ENCODE measurements around the gene MAML1.

DNA sequence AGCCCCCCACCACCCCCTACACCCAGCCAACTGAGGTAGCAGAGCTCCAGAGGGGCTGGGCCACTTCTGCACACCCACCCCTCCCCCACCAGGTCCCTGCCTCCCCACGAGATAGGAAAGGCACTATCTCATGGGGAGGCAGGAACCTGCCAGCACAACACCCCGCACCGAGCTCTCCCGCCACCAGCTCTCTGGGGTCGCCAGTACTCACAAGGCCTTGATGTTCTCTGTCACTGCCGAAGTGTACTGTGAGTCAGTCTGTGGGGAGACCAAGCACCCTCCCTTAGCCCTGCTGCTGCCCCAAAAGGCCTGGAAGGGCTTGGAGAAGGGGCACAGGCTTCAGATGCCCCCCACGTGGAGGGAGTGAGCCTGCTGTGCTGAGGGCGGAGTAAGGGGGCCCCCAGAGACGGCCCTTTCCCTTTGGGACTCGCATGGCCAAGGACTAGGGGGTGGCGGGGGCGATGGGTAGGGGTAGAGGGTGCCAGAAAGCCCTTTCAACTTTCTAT, 68.1 kb downstream of the MAML1 start:
- TF ChIP-seq, protein P1, sequence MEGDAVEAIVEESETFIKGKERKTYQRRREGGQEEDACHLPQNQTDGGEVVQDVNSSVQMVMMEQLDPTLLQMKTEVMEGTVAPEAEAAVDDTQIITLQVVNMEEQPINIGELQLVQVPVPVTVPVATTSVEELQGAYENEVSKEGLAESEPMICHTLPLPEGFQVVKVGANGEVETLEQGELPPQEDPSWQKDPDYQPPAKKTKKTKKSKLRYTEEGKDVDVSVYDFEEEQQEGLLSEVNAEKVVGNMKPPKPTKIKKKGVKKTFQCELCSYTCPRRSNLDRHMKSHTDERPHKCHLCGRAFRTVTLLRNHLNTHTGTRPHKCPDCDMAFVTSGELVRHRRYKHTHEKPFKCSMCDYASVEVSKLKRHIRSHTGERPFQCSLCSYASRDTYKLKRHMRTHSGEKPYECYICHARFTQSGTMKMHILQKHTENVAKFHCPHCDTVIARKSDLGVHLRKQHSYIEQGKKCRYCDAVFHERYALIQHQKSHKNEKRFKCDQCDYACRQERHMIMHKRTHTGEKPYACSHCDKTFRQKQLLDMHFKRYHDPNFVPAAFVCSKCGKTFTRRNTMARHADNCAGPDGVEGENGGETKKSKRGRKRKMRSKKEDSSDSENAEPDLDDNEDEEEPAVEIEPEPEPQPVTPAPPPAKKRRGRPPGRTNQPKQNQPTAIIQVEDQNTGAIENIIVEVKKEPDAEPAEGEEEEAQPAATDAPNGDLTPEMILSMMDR (IDR thresholded peaks at IDR 0.05), result no peak
- no peak for TF ChIP-seq EP300 (IDR thresholded peaks at IDR 0.05)
- no peak for TF ChIP-seq POLR2A (IDR thresholded peaks at IDR 0.05)
